KMS-11 (cell line): ENCODE results near the gene GPC3.

ENCODE experiments used
- H2AFZ ChIP-seq: fragments of 200-600 bp; sonication (generic); 2 replicates; pipeline ENCODE4 v1.6.1; 2016; ENCODE audit warnings: antibody characterized with exemption, mixed run types, low read depth
- H3K27ac ChIP-seq: fragments of 200-600 bp; sonication (generic); 2 replicates; pipeline ENCODE4 v1.6.1; 2016; ENCODE audit warnings: mild to moderate bottlenecking, mixed run types
- H3K27me3 ChIP-seq: fragments of 200-600 bp; sonication (generic); 2 replicates; pipeline ENCODE4 v1.6.1; 2017; ENCODE audit warnings: mild to moderate bottlenecking, low read depth, mixed run types, moderate library complexity; ENCODE audit not compliant: insufficient read depth
- H3K36me3 ChIP-seq: fragments of 200-600 bp; sonication (generic); 2 replicates; pipeline ENCODE4 v1.6.1; 2017; ENCODE audit warnings: mild to moderate bottlenecking, mixed run types; ENCODE audit not compliant: insufficient read depth
- H3K4me1 ChIP-seq: fragments of 200-600 bp; sonication (generic); 2 replicates; pipeline ENCODE4 v1.6.1; 2016; ENCODE audit warnings: mild to moderate bottlenecking, low read depth, mixed run types; ENCODE audit not compliant: poor library complexity, severe bottlenecking
- H3K4me2 ChIP-seq: fragments of 200-600 bp; sonication (generic); 2 replicates; pipeline ENCODE4 v1.7.0; 2016; ENCODE audit warnings: mild to moderate bottlenecking, mixed run types
- H3K4me3 ChIP-seq: fragments of 200-600 bp; sonication (generic); IDR thresholded peaks from 2 replicates; pipeline ENCODE4 v1.6.1; 2017; ENCODE audit warnings: low read depth, low read length, mixed read lengths; ENCODE audit not compliant: insufficient read depth
- H3K79me2 ChIP-seq: fragments of 200-600 bp; sonication (generic); 2 replicates; pipeline ENCODE4 v1.6.1; 2016; ENCODE audit warnings: low read depth, mixed run types; ENCODE audit not compliant: insufficient read depth
- H3K9ac ChIP-seq: fragments of 200-600 bp; sonication (generic); 2 replicates; pipeline ENCODE4 v1.6.1; 2016; ENCODE audit warnings: mild to moderate bottlenecking, mixed run types
- H4K20me1 ChIP-seq: fragments of 200-600 bp; sonication (generic); 2 replicates; pipeline ENCODE4 v1.6.1; 2016; ENCODE audit warnings: mild to moderate bottlenecking, mixed run types; ENCODE audit not compliant: insufficient read depth
- CTCF ChIP-seq: fragments of 200-600 bp; sonication (generic); conservative IDR thresholded peaks from 2 replicates; pipeline ENCODE4 v1.6.1; 2017; ENCODE audit warnings: low read depth, mild to moderate bottlenecking, antibody characterized with exemption, low read length, moderate library complexity, mixed read lengths

Gene GPC3

GRCh38 chrX:133939655-133940302 lies 45.6 kb downstream of the GPC3 start:
- H3K4me1 ChIP-seq: no peaks in the 10 kb centered on the region
- no peaks in the 10 kb centered on the region for H3K79me2 ChIP-seq
- no peak overlapping the region for H3K9ac ChIP-seq
- no peak for TF ChIP-seq CTCF
- no peak overlapping the region for H2AFZ ChIP-seq
- H3K36me3 ChIP-seq: no peaks in the 10 kb centered on the region
- H4K20me1 ChIP-seq: no peaks in the 10 kb centered on the region
- no peaks in the 10 kb centered on the region for H3K27me3 ChIP-seq
- H3K4me2 ChIP-seq: no peak overlapping the region
- no peak overlapping the region for H3K27ac ChIP-seq
- no peak overlapping the region for H3K4me3 ChIP-seq

- no peaks in the 10 kb centered on the region for H3K27me3 ChIP-seq
- no peaks in the 10 kb centered on the region for H3K36me3 ChIP-seq
- no peak for TF ChIP-seq CTCF
- H3K4me2 ChIP-seq: no peak overlapping the region
- no peaks in the 10 kb centered on the region for H3K79me2 ChIP-seq
- no peak overlapping the region for H3K4me3 ChIP-seq
- H4K20me1 ChIP-seq: no peaks in the 10 kb centered on the region
- H3K9ac ChIP-seq: no peak overlapping the region
- no peak overlapping the region for H2AFZ ChIP-seq
- no peak overlapping the region for H3K27ac ChIP-seq
- H3K4me1 ChIP-seq: no peaks in the 10 kb centered on the region
These were observed 46.9 kb downstream of the GPC3 start for GRCh38 chrX:133938530-133938929.

- no peak overlapping the region for H3K4me2 ChIP-seq
- no peak for TF ChIP-seq CTCF
- no peaks in the 10 kb centered on the region for H3K27me3 ChIP-seq
- no peak overlapping the region for H3K4me3 ChIP-seq
- no peaks in the 10 kb centered on the region for H3K4me1 ChIP-seq
- H3K36me3 ChIP-seq: no peaks in the 10 kb centered on the region
- H3K79me2 ChIP-seq: no peaks in the 10 kb centered on the region
- H4K20me1 ChIP-seq: no peaks in the 10 kb centered on the region
- no peak overlapping the region for H3K9ac ChIP-seq
- no peak overlapping the region for H2AFZ ChIP-seq
- no peak overlapping the region for H3K27ac ChIP-seq
These were observed 48.4 kb downstream of the GPC3 start for GRCh38 chrX:133937022-133937421.

- Histone ChIP-seq H3K4me2 (no peak overlapping the region), H3K79me2 (no peaks in the 10 kb centered on the region), H2AFZ (no peak overlapping the region), H3K4me1 (no peaks in the 10 kb centered on the region), H3K27me3 (no peaks in the 10 kb centered on the region), H3K4me3 (no peak overlapping the region), H3K27ac (no peak overlapping the region), H3K9ac (no peak overlapping the region), H3K36me3 (no peaks in the 10 kb centered on the region), H4K20me1 (no peaks in the 10 kb centered on the region)
- no peak for TF ChIP-seq CTCF
These were observed 50.3 kb downstream of the GPC3 start for GRCh38 chrX:133935076-133935475.
